H1 (cell line): Measurements from ENCODE around the gene CTIF.

ENCODE experiments used
- CBX5 ChIP-seq: fragments of 300-800, 300-1000 bp; sonication (generic); IDR thresholded peaks from 2 replicates; pipeline ENCODE4 v1.7.1; 2016; ENCODE audit warnings: antibody characterized with exemption, low read length, low read depth
- CHD2 ChIP-seq: IDR thresholded peaks from 2 replicates; pipeline ENCODE4 v1.6.1; 2012; ENCODE audit warnings: low read length, improper control_type of control experiment
- EGR1 ChIP-seq: IDR thresholded peaks from 2 replicates; pipeline ENCODE4 v1.6.1; 2011; ENCODE audit warnings: low read depth, low read length, borderline replicate concordance
- EP300 ChIP-seq, 2 experiments: IDR thresholded peaks; 1 replicate in 1 of 2; 2 replicates in 1 of 2; pipeline ENCODE4 v1.6.1; 2011 to 2012; ENCODE audit warnings: low read depth in 2 of 2, low read length in 2 of 2, mild to moderate bottlenecking in 2 of 2, borderline replicate concordance in 1 of 2, inconsistent platforms in 1 of 2, moderate library complexity in 1 of 2
- EZH2 ChIP-seq: fragments of 200-600 bp; sonication (generic); IDR thresholded peaks from 2 replicates; pipeline ENCODE4 v1.7.1; 2012; ENCODE audit warnings: low read depth, mild to moderate bottlenecking, moderate library complexity, low read length, inconsistent platforms; ENCODE audit not compliant: severe bottlenecking
- HDAC6 ChIP-seq: IDR thresholded peaks from one replicate; pipeline ENCODE4 v1.7.1; 2012; ENCODE audit warnings: low read depth, mild to moderate bottlenecking, inconsistent platforms, low read length, moderate library complexity
- JUN ChIP-seq: IDR thresholded peaks from 2 replicates; pipeline ENCODE4 v1.6.1; 2011; ENCODE audit warnings: low read depth, mild to moderate bottlenecking, improper control_type of control experiment, low read length
- POLR2A ChIP-seq, 2 experiments: IDR thresholded peaks; 1 replicate in 1 of 2; 2 replicates in 1 of 2; pipeline ENCODE4 v1.6.1; 2011; ENCODE audit warnings: low read depth in 2 of 2, low read length in 2 of 2, mild to moderate bottlenecking in 2 of 2; ENCODE audit errors: control extremely low read depth in 1 of 2
- POLR2AphosphoS5 ChIP-seq: IDR thresholded peaks from 2 replicates; pipeline ENCODE4 v1.6.1; 2011; ENCODE audit warnings: low read depth, low read length
- SP1 ChIP-seq: IDR thresholded peaks from 2 replicates; pipeline ENCODE4 v1.6.1; 2011; ENCODE audit warnings: low read depth, low read length
- SP2 ChIP-seq: IDR thresholded peaks from 2 replicates; pipeline ENCODE4 v1.6.1; 2012; ENCODE audit warnings: mild to moderate bottlenecking, low read length, inconsistent platforms
- SUZ12 ChIP-seq: fragments of 200-600 bp; sonication (generic); IDR thresholded peaks from 2 replicates; pipeline ENCODE4 v1.6.1; 2012; ENCODE audit warnings: mild to moderate bottlenecking, inconsistent platforms, low read length, moderate library complexity, mixed read lengths
- TF ChIP-seq, protein P1 (sequence below), 3 experiments: IDR thresholded peaks; 1 replicate in 2 of 3; 2 replicates in 1 of 3; pipeline versions ENCODE4 v1.5.1 to v1.6.1; 2011; ENCODE audit warnings: low read length in 3 of 3, mild to moderate bottlenecking in 3 of 3, inconsistent platforms in 2 of 3, low read depth in 1 of 3, moderate library complexity in 1 of 3; ENCODE audit not compliant: insufficient read depth in 1 of 3; ENCODE audit errors: control extremely low read depth in 1 of 3
- TF ChIP-seq, protein P2 (sequence below): IDR thresholded peaks from 2 replicates; pipeline ENCODE4 v1.6.1; 2012; ENCODE audit warnings: inconsistent platforms

DNA sequence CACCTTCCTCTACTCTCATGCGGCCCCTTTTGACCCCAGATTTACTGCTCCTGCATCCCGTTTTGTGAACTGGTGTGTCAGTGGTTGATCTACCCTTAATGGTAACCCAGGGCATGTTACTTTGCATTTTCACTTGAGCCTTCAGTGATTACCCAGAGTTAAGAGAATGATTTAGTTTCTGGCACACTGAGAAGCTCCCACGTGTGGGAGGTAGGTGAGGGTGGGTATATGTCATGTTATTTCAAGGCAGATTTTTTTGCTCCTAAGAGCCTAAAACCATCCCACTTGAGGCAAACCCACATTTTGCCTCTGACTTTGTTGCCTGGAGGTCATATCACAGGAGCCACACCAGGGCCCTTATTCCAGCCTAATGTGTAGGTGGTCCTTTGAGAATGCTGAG, 186.7 kb downstream of the CTIF start:
- TF ChIP-seq JUN, result no peak
- no peak for TF ChIP-seq POLR2AphosphoS5
- no peak for TF ChIP-seq EZH2
- TF ChIP-seq, protein P1, sequence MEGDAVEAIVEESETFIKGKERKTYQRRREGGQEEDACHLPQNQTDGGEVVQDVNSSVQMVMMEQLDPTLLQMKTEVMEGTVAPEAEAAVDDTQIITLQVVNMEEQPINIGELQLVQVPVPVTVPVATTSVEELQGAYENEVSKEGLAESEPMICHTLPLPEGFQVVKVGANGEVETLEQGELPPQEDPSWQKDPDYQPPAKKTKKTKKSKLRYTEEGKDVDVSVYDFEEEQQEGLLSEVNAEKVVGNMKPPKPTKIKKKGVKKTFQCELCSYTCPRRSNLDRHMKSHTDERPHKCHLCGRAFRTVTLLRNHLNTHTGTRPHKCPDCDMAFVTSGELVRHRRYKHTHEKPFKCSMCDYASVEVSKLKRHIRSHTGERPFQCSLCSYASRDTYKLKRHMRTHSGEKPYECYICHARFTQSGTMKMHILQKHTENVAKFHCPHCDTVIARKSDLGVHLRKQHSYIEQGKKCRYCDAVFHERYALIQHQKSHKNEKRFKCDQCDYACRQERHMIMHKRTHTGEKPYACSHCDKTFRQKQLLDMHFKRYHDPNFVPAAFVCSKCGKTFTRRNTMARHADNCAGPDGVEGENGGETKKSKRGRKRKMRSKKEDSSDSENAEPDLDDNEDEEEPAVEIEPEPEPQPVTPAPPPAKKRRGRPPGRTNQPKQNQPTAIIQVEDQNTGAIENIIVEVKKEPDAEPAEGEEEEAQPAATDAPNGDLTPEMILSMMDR (IDR thresholded peaks at IDR 0.05; ENCODE audit: control extremely low read depth in 1 of 3, insufficient read depth in 1 of 3, low read depth in 1 of 3, low read length in 3 of 3), result no peak
- TF ChIP-seq, protein P2, sequence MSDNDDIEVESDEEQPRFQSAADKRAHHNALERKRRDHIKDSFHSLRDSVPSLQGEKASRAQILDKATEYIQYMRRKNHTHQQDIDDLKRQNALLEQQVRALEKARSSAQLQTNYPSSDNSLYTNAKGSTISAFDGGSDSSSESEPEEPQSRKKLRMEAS, result no peak
- no peak for TF ChIP-seq CHD2
- TF ChIP-seq SP1, result no peak
- no peak for TF ChIP-seq SUZ12
- no peak for TF ChIP-seq CBX5
- TF ChIP-seq SP2, result no peak
- TF ChIP-seq EGR1, result no peak
- no peak for TF ChIP-seq POLR2A (IDR thresholded peaks at IDR 0.05; ENCODE audit: control extremely low read depth in 1 of 2, low read depth in 2 of 2, low read length in 2 of 2)
- no peak for TF ChIP-seq EP300 (IDR thresholded peaks at IDR 0.05; ENCODE audit: borderline replicate concordance in 1 of 2, low read depth in 2 of 2, low read length in 2 of 2)
- TF ChIP-seq HDAC6, result no peak
